Keratinocyte (primary cell): Measurements from ENCODE around the gene NBPF12.
"Not testable (repeated sequence)": the region's sequence is repeated elsewhere in the genome, so short reads cannot be mapped to it uniquely, and the experiment has no call there.

Source experiments
- CTCF ChIP-seq, 3 experiments: IDR thresholded peaks in 1 of 3; conservative IDR thresholded peaks in 1 of 3; optimal IDR thresholded peaks in 1 of 3; 2 replicates in 2 of 3; 3 replicates in 1 of 3; pipeline versions ENCODE3 to v1.5.1; 2011; ENCODE audit warnings: low read length in 3 of 3, mild to moderate bottlenecking in 3 of 3, moderate library complexity in 2 of 3, control low read depth in 1 of 3, inconsistent platforms in 1 of 3; ENCODE audit not compliant: insufficient read depth in 2 of 3; ENCODE audit errors: extremely low read depth in 1 of 3
- EZH2 ChIP-seq: IDR thresholded peaks from one replicate; pipeline ENCODE4 v1.6.1; 2012; ENCODE audit warnings: inconsistent platforms, mild to moderate bottlenecking, low read length, moderate library complexity

DNA sequence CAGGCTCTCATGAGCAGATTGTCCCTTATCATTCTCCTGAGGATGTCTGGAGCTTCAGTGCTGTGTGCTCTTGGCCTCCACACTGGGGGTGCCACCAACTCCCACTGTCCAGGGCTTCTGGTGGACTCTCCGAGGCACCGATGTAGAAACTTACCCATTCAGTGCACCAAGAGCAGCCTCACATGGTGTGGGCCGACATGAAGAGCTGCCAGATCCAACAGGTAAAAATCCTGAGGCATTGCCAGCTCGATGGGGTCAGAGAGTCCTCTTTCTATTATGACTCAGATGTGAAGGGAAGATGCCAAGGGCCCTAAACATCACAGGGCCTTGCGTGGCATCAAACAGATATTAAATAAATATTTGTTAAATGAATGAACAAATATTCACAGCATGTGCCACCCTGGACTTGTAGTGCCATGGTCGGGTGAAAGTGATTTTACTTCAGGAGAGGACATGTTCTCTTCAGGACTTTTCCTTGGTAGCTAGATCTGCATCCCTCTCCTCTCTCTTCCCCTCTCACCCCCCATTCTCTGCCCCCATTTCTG, 5.3 kb downstream of the NBPF12 start:
- TF ChIP-seq CTCF (optimal IDR thresholded peaks at IDR 0.05 in 1 of 3, IDR thresholded peaks at IDR 0.05 in 1 of 3, conservative IDR thresholded peaks at IDR 0.05 in 1 of 3; ENCODE audit: extremely low read depth in 1 of 3, insufficient read depth in 2 of 3, low read length in 3 of 3); EZH2: not testable (repeated sequence)
